Vagina (tissue), 2 donors: ENCODE measurements around the gene HCFC1.

Source experiments
- POLR2AphosphoS5 ChIP-seq, 2 donors: sonication (generic); formaldehyde crosslinking; IDR thresholded peaks; one replicate each; pipeline ENCODE4 v1.9.0; 2017; ENCODE audit warnings: antibody characterized with exemption in 2 of 2, mild to moderate bottlenecking in 2 of 2, low read depth in 1 of 2; ENCODE audit not compliant: insufficient read depth in 1 of 2
- TF ChIP-seq, protein P1 (sequence below), 3 experiments: fragments of 450-650 bp in 2 of 3; fragments of 200-600 bp in 1 of 3; sonication (generic) in 1 of 3; IDR thresholded peaks; one replicate each; pipeline ENCODE4 v1.5.1; 2017 to 2019; ENCODE audit warnings: antibody characterized with exemption in 3 of 3, mild to moderate bottlenecking in 2 of 3, moderate library complexity in 2 of 3

DNA sequence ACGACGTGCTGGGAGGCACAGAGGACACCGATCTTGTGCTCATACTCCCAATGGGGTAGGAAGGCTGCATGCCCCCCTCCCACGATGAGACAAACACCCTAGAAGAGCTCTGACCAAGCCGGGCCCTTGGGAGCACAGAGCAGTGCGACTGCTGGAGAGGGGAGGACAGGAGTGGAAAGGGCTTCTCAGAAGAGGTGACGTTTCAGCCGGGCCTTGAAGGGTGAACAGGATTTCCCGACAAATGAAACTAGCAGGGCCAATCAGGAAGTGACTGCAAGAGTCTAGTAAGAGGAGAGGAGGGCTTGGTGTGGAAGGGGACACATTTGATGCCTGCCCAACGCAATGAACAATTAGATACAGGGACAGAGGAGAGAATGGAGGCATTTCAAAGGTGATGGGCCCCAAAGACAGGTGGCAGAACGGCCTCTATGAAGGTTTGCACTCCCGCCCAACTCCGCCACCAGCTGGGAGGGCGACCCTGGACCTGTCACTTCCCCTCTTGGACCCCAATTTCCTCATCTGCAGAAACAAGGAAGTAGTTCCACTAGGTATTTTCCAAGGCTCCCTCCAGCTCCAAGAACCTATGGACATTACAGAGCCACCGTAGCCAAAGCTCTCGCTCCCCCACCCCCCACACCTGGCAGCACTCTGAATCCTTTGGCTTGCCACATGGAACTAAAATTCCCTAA lies 3.9 kb downstream of the HCFC1 start:
- TF ChIP-seq, protein P1, sequence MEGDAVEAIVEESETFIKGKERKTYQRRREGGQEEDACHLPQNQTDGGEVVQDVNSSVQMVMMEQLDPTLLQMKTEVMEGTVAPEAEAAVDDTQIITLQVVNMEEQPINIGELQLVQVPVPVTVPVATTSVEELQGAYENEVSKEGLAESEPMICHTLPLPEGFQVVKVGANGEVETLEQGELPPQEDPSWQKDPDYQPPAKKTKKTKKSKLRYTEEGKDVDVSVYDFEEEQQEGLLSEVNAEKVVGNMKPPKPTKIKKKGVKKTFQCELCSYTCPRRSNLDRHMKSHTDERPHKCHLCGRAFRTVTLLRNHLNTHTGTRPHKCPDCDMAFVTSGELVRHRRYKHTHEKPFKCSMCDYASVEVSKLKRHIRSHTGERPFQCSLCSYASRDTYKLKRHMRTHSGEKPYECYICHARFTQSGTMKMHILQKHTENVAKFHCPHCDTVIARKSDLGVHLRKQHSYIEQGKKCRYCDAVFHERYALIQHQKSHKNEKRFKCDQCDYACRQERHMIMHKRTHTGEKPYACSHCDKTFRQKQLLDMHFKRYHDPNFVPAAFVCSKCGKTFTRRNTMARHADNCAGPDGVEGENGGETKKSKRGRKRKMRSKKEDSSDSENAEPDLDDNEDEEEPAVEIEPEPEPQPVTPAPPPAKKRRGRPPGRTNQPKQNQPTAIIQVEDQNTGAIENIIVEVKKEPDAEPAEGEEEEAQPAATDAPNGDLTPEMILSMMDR (IDR thresholded peaks at IDR 0.05): no peak
- no peak for TF ChIP-seq POLR2AphosphoS5 (IDR thresholded peaks at IDR 0.05; ENCODE audit: insufficient read depth in 1 of 2, low read depth in 1 of 2)
